ENCODE results near the gene ADCY4.

GRCh38 chr14:24307575-24308341, 27.1 kb downstream of the ADCY4 start, which contains the start of gene CIDEB:
- TF ChIP-seq CTCF (IDR thresholded peaks at IDR 0.05 in 2 of 3, conservative IDR thresholded peaks at IDR 0.05 in 1 of 3; ENCODE audit: borderline replicate concordance in 1 of 3, insufficient read depth in 1 of 3, low read depth in 2 of 3, low read length in 2 of 3): peak; percentile 69 to 98 (median 97); a peak in 5 of 6 replicates
- TF ChIP-seq RAD21 (IDR thresholded peaks at IDR 0.05; ENCODE audit: low read depth): peak; percentile 57
- no peak for TF ChIP-seq POLR2A (IDR thresholded peaks at IDR 0.05; ENCODE audit: borderline replicate concordance, extremely low read depth, insufficient read depth, insufficient read length)
- no peak for TF ChIP-seq EZH2 (IDR thresholded peaks at IDR 0.05)
- TF ChIP-seq SRF (IDR thresholded peaks at IDR 0.05; ENCODE audit: low read depth): no peak
- no peak for TF ChIP-seq TCF7L2 (IDR thresholded peaks at IDR 0.05; ENCODE audit: borderline replicate concordance, extremely low read depth, insufficient read depth, insufficient read length)
- no peak for TF ChIP-seq JUND (IDR thresholded peaks at IDR 0.05)
- TF ChIP-seq MAX (IDR thresholded peaks at IDR 0.05): no peak
- no peak for TF ChIP-seq REST (IDR thresholded peaks at IDR 0.05; ENCODE audit: low read depth)
